ENCODE measurements around the gene ZNF223.

DNA sequence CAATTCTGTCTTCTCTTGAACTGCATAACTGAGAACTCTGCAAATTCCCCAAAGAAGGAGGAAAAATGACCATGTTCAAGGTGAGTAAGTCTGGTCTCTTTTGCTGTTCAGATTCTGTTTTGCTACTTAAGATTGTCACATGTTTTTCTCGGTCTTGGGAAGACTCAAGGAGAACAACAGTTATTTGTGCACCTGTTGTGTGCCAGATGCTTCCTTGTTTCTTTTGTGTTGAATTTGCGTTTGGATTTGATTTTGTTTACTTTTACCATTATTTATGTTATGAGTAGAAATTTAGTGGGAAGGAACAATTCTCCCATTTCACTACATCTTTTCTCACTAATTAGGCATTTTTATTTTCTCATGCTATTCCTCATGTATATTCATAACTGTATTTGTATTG lies 24.5 kb downstream of the ZNF223 start:
- TF ChIP-seq, protein P1, sequence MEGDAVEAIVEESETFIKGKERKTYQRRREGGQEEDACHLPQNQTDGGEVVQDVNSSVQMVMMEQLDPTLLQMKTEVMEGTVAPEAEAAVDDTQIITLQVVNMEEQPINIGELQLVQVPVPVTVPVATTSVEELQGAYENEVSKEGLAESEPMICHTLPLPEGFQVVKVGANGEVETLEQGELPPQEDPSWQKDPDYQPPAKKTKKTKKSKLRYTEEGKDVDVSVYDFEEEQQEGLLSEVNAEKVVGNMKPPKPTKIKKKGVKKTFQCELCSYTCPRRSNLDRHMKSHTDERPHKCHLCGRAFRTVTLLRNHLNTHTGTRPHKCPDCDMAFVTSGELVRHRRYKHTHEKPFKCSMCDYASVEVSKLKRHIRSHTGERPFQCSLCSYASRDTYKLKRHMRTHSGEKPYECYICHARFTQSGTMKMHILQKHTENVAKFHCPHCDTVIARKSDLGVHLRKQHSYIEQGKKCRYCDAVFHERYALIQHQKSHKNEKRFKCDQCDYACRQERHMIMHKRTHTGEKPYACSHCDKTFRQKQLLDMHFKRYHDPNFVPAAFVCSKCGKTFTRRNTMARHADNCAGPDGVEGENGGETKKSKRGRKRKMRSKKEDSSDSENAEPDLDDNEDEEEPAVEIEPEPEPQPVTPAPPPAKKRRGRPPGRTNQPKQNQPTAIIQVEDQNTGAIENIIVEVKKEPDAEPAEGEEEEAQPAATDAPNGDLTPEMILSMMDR (conservative IDR thresholded peaks at IDR 0.05) = no peak
- no peak for TF ChIP-seq ZFX (IDR thresholded peaks at IDR 0.05)

Measured in C4-2B (cell line).